ENCODE data around the gene GBF1.

GRCh38 chr10:102404361-102405107 is 159.2 kb downstream of the GBF1 start:
- TF ChIP-seq CREB1 (IDR thresholded peaks at IDR 0.05) (no peak), CREB1 (CRISPR knock-in tag; IDR thresholded peaks at IDR 0.05) (no peak), ETV6 (CRISPR knock-in tag; conservative IDR thresholded peaks at IDR 0.05) (no peak), ZBTB7A (CRISPR knock-in tag; IDR thresholded peaks at IDR 0.05) (no peak), ZNF878 (CRISPR knock-in tag; IDR thresholded peaks at IDR 0.05) (no peak)
